GM18498 (cell line): ENCODE data around the gene BEND7.
"Not testable (repeated sequence)": the region's sequence is repeated elsewhere in the genome, so short reads cannot be mapped to it uniquely, and the experiment has no call there.

Experiments
- ATAC-seq: cut with Tn5 transposase; IDR thresholded peaks from one replicate; pipeline ENCODE4 v1.9.1; 2021; ENCODE audit warnings: mild to moderate bottlenecking, moderate library complexity; ENCODE audit not compliant: unreplicated experiment

Gene BEND7, protein sequence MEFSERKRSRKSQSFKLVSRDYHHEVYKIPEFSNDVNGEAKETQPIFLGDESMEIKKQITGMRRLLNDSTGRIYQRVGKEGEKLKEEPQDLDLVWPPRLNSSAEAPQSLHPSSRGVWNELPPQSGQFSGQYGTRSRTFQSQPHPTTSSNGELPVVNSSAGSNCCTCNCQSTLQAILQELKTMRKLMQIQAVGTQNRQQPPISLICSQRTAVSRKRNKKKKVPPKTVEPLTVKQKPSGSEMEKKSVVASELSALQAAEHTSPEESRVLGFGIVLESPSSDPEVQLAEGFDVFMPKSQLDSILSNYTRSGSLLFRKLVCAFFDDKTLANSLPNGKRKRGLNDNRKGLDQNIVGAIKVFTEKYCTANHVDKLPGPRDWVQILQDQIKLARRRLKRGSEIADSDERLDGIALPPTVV

GRCh38 chr10:13528875-13529713 lies at the start of gene BEND7:
Gene BEND7, minus strand, starts transcription at chr10:13529014. Its CDS starts 481 bp downstream, at chr10:13528533.
- no peak for ATAC-seq

- no peak for ATAC-seq
These were observed 45.1 kb upstream of the BEND7 start for GRCh38 chr10:13573960-13574359.

- ATAC-seq = no peak
These were observed 42.7 kb upstream of the BEND7 start for GRCh38 chr10:13571541-13571940.

GRCh38 chr10:13567030-13567429 lies 38.2 kb upstream of the BEND7 start:
- ATAC-seq = no peak

- no peak for ATAC-seq
These were observed 35.8 kb upstream of the BEND7 start for GRCh38 chr10:13564576-13564975.

DNA sequence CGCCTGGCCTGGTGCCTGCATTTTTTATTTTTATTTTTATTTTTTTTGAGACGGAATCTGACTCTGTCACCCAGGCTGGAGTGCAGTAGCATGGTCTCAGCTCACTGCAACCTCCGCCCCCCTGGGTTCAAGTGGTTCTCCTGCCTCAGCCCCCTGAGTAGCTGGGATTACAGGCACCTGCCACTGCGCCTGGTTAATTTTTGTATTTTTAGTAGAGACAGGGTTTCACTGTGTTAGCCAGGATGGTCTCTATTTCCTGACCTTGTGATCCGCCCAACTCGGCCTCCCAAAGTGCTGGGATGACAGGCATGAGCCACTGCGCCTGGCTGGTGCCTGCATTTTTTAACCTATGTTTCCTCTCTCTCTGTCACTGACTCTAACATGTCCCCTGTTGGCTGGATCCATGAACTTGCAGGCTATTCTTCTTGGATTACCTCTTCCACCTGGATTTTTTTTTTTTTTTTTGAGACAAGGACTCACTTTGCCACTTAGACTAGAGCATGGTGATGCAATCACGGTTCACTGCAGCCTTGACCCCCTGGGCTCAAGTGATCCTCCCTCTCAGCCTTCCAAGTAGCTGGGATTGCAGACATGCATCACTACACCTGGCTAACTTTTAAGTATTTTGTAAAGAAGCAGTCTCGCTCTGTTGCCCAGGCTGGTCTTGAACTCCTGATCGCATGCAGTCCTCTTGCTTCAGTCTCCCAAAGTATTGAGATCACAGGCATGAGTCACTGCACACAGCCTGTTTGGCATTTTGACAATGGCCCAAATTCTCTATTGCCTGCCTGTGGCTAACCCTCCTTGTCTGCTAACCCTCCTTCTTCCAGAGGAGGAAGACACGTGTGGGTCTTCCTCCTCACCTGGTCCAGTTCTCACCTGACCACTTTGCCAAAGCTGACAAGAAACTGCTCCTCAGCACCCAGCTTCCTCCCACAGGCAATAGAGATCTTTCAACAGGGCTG lies 34.9 kb upstream of the BEND7 start:
- no peak for ATAC-seq

GRCh38 chr10:13560597-13560996 lies 31.8 kb upstream of the BEND7 start:
- ATAC-seq = no peak

DNA sequence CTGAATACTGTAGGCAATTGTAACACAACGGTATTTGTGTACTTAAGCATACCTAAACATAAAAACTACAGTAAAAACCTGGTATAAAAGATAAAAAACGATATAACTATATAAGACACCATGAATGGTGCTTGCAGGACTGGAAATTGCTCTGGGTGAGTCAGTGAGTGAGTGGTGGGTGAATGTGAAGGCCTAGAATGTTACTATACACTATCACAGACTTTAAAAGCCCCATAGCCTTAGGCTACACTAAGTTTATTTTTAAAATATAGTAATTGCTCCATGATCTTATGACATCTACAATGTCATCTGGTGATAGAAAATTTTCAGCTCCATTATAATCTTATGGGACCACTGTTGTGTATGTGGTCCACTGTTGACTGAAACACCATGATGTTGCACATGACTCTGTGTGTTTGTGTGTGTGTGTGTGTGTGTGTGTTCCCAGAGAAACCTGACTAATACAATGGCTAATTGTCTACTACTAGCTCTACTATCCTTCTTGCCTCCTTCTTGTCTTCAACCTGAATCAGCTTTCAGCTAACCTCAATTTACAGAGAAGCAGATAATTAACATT lies 30.4 kb upstream of the BEND7 start:
- ATAC-seq = no peak

GRCh38 chr10:13555884-13556510 lies 27.2 kb upstream of the BEND7 start:
- ATAC-seq = no peak

DNA sequence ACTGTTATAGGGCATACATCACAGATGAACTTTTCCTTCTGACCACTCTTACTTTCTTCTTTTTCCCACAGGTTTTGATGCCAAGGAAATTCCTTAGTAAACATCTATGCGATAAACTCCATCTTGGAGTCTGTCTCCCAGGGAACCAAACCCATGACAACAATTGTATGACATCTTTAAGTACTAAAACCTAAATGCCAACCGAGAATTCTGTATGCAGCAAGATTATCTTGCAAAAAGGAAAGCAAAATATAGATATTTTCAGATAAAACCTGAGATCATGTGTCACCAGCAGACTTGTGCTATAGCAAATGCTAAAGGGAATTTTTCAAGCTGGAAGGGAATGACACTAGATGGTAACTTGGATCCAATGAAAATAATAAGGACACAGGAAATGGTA lies 22.0 kb upstream of the BEND7 start:
- no peak for ATAC-seq

DNA sequence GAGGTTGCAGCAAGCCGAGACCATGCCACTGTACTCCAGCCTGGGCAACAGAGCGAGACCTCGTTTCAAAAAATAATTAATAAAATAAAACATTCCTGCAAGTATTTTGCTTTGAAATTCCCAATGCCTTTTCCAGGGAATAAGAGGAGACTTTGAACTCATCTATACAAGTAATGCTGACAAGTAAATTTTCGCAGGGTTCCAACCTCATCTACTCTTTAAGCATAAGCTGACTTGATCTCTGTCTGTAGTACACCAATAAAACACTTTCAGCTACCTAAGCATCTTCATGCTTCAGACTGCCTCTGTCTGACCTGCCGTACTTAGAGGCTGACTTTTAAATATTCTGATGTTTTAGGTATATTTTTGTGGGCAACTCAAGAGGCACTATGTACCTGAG lies 13.7 kb upstream of the BEND7 start:
- no peak for ATAC-seq

- not testable (repeated sequence) for ATAC-seq
These were observed 9.2 kb upstream of the BEND7 start for GRCh38 chr10:13537985-13538384.

DNA sequence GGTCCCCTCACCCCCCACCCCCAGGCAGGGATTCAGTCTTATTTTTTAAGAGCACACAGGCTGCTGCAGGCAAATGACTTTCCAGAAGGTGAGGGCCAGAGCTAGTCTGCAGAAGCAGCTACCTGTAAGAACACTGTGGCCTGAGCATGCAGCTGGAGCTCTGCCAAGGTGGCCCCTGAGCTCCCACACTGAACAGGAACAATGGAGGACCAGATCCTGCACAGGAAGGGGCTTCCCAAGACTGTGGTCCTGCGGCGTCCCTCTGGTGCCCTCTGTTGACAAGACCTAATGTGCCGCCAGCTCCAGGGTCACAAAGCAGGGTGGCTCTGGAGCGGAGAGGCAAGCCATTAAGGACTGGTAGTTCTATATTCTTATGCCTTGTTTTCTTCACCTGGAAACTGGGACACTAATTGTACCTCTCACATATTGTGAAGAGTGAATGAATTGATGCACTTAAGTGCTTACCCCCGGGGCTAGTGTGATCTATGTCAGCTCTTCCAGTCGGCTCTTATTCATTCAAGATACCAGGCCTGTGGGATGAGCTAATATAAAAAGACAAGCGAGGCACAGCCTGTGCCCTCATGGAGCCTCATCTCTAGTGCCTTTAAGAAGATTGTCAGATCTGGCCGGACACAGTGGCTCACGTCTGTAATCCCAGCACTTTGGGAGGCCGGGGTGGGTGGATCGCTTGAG lies 8.0 kb upstream of the BEND7 start:
- no peak for ATAC-seq

- ATAC-seq = no peak
These were observed 6.5 kb upstream of the BEND7 start for GRCh38 chr10:13535346-13535745.

- no peak for ATAC-seq
These were observed 830 bp upstream of the BEND7 start for GRCh38 chr10:13529714-13529973.

GRCh38 chr10:13528123-13528874 lies 515 bp downstream of the BEND7 start:
- ATAC-seq = no peak

DNA sequence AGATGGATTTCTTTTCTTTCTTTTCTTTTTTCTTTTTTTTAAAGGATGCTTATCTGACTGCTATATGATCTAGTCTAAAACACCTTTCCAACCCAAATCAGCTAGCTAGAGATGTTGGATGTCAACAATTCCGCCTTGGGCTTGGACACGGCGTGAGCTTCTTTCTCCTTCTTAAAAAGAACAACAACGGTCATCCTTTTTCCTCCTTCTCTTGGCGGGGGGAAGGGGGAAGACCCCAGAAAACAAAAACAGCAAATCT lies 1.0 kb downstream of the BEND7 start:
- no peak for ATAC-seq

- ATAC-seq = no peak
These were observed 1.6 kb downstream of the BEND7 start for GRCh38 chr10:13526948-13527863.
